WI38 (cell line): ENCODE measurements around the gene MTHFD2.
A peak's percentile ranks its signal among the peaks of the same experiment; 100 is the strongest.

Experiments
- H3K4me3 ChIP-seq: 2 replicates; pipeline ENCODE4 v1.5.1; 2011; ENCODE audit warnings: low read depth, mild to moderate bottlenecking, control low read depth, low read length
- TF ChIP-seq, protein P1 (sequence below): IDR thresholded peaks from 2 replicates; pipeline ENCODE4 v1.5.1; 2012; ENCODE audit warnings: low read depth, mild to moderate bottlenecking, control low read depth, low read length

MTHFD2 gene

DNA sequence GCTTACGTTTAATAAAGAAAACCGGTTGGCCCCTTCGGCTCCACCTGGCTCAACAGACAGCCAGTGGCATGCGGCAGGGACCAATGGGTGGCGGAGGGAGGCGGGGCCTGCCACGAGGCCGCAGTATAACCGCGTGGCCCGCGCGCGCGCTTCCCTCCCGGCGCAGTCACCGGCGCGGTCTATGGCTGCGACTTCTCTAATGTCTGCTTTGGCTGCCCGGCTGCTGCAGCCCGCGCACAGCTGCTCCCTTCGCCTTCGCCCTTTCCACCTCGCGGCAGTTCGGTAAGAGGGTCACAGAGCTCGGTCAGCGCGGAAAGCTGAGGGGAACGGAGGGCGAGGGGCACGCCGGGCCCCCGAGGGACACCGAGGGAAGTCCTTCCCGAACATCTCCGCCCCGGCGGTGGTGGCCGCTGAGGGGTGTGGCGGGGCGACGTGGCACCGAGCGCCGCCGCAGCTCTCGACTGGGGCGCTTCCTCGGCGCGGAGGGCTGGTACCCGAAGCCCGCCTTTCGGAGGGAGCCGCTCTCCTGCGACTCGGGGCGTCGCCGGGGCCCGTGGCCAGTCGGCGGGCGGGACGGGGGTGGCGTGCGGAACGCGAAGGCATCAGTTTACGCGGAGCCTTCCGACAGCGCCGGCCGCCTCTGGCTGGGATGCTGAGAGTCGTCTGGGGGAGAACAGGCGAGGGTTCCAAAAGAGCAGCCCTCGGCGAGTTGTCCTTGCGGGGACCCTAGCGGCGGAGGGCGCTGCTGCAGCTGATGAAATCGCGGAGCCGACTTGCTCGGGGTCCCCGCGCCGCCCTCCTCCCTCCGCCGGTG is at the start of gene MTHFD2:
MTHFD2 (plus strand) TSS at position 155 of the 814 bp plus-strand sequence; CDS start at position 182, 27 bp downstream.
- TF ChIP-seq, protein P1, sequence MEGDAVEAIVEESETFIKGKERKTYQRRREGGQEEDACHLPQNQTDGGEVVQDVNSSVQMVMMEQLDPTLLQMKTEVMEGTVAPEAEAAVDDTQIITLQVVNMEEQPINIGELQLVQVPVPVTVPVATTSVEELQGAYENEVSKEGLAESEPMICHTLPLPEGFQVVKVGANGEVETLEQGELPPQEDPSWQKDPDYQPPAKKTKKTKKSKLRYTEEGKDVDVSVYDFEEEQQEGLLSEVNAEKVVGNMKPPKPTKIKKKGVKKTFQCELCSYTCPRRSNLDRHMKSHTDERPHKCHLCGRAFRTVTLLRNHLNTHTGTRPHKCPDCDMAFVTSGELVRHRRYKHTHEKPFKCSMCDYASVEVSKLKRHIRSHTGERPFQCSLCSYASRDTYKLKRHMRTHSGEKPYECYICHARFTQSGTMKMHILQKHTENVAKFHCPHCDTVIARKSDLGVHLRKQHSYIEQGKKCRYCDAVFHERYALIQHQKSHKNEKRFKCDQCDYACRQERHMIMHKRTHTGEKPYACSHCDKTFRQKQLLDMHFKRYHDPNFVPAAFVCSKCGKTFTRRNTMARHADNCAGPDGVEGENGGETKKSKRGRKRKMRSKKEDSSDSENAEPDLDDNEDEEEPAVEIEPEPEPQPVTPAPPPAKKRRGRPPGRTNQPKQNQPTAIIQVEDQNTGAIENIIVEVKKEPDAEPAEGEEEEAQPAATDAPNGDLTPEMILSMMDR, result peak; percentile 74
- H3K4me3 ChIP-seq, result peak within 1 kb of the TSS; percentile 88

DNA sequence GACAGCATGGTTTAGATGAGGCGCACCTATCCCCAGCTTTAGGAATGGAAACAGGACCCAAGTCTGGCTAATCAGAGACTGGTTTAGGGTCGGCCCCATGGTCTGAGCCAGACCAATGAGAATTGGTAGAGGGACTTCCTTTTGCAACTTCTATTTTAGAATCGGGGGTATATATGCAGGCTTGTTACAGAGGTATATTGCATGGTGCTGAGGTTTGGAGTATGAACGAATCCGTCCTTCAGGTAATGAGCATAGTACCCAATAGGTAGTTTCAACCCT is 49.2 kb upstream of the MTHFD2 start:
- H3K4me3 ChIP-seq, result no peak overlapping the region
- TF ChIP-seq, protein P1, result no peak

DNA sequence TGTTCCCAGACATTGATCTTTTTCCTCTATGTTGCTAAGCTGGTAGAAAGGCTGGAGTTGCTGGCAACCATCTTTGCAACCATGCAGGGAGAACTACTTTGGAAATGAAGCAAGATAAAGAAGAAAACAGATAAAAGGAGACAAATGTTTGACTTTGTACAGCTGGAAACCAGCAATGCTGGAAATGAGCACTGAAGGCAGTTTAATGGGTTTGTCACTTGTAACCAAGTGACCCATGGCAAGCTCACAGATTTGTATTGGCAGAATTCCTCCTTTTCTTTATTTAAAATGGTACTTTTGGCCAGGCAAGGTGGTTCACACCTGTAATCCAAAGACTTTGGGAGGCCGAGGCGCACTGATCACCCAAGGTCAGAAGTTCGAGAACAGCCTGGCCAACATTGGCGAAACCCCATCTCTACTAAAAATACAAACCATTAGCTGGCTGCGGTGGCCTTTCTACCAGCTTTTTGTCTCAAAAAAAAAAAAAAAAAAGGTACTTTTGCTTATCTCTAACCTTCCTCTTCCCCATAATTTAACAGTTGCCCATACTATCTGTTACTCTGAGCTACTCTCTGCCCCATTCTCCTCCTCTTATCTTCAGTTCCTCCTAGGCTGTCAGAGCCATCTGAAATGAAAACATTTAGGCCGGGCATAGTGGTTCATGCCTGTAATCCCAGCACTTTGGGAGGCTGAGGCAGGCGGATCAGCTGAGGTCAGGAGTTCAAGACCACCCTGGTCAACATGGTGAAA is 48.7 kb upstream of the MTHFD2 start:
- H3K4me3 ChIP-seq, result no peak overlapping the region
- TF ChIP-seq, protein P1, result no peak

DNA sequence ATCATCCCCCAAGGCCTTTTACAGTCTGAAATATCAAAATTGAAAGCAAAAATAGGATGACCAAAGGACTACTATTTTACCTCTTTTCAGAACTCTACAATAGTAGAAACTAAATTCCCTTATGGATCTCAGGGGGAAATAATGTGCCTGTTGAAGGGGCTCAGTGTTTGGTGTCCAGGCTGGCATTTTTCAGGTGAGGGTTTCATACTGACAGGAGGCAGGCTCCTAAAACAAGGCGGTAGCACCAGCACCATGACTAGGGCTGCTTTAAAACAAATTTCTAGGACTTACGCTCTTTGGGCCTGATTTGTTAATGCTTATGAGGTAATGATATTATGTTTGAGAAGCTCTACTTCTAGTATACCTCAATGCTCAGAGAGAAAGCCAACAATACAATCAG is 45.5 kb upstream of the MTHFD2 start:
- no peak overlapping the region for H3K4me3 ChIP-seq
- TF ChIP-seq, protein P1, result no peak

DNA sequence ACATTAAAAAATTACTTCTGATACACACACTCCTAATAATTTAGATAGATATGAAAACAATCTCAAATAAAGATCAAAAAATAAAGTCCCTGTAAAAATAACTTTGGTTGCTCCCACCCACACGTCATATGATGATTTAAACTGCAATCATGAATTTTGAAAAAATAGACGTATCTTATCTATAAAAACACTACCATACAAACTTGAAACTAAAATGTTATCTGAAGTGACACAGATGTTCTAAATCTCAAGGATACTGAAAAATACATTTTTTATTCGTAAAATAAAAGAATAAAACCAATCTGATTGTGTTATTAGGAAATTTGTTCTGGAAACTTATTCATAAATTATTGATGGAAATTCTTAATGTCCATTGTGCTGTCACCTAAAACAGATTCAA is 42.6 kb upstream of the MTHFD2 start:
- H3K4me3 ChIP-seq, result no peak overlapping the region
- TF ChIP-seq, protein P1, result no peak

DNA sequence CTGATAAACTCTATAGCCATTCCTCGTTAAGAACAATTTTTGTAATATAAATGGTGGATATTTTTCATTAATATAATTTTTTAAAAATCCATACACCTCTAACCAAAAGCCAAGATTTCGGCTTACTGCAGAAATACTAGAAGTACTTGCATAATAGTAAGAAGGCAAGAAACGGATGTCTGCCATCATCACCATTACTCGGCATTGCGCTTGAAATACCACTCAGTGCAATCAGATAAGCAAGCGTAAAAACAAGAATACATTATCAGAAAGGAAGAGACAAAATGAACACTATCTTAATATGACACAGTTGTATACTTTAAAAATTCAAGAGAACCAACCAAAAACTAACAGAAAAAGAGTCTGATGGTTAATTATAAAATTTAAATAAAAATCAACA is 35.5 kb upstream of the MTHFD2 start:
- TF ChIP-seq, protein P1, result no peak
- H3K4me3 ChIP-seq, result no peak overlapping the region

DNA sequence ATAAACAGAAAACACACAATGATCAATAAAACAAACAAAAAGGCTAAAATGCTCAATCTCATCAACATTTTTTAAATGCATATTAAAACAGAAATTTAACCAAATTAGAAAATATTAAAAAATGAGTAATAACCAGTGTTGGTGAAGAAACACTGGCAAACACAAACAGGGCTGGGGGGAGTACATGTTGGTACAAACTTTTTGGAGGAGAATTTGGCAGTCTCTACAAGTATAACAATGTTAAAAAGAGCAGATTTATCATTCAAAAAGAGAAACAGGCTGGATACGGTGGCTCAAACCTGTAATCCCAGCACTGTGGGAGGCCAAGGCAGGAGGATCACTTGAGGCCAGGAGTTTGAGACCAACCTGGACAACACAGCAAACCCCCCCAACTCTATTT is 33.7 kb upstream of the MTHFD2 start:
- TF ChIP-seq, protein P1, result no peak
- no peak overlapping the region for H3K4me3 ChIP-seq
